Measurements from ENCODE around the gene LSM5.

DNA sequence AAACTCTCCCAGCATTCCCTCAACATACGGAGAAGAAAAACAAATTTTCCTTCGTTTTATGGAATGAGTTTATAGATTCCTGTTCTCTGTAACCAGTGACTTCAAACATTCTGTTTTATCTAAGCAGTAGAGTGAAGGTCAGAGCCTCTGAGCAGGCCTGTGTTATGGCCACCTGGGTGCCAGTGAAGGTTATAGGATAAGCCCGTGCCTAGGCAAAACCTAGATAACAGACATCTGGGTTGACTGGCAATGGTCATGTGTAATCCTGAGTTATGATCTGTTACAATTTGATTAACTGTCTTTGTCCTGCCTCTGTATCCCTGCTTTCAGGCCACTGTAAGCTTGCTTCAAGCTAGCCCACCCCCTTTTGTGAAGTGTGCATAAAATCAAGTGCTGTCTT is 8.3 kb downstream of the LSM5 start:
- TF ChIP-seq CTCF (conservative IDR thresholded peaks at IDR 0.05) = no peak
- TF ChIP-seq EZH2 (IDR thresholded peaks at IDR 0.05; ENCODE audit: low read depth) = no peak
